HG03196 (cell line): ENCODE results near the gene SLC25A53.
"Not testable (repeated sequence)": the region's sequence is repeated elsewhere in the genome, so short reads cannot be mapped to it uniquely, and the experiment has no call there.

Experiments used
- ATAC-seq: cut with Tn5 transposase; IDR thresholded peaks from one replicate; pipeline ENCODE4 v1.9.1; 2021; ENCODE audit not compliant: unreplicated experiment

Gene SLC25A53

GRCh38 chrX:104075778-104076445 is 80.9 kb downstream of the SLC25A53 start, which contains the start of gene TMSB15C:
Gene TMSB15C, minus strand, starts transcription at chrX:104076236.
- ATAC-seq: peak; percentile 98

GRCh38 chrX:104062636-104063035 is 94.2 kb downstream of the SLC25A53 start:
- ATAC-seq: not testable (repeated sequence)

- not testable (repeated sequence) for ATAC-seq
Measured at GRCh38 chrX:104054956-104055355, 101.9 kb downstream of the SLC25A53 start.
